HG02610 (cell line): ENCODE measurements around the gene LRCH1.

Experiments used
- ATAC-seq: cut with Tn5 transposase; IDR thresholded peaks from one replicate; pipeline ENCODE4 v1.9.1; 2021; ENCODE audit warnings: mild to moderate bottlenecking, moderate library complexity; ENCODE audit not compliant: unreplicated experiment

Gene LRCH1

DNA sequence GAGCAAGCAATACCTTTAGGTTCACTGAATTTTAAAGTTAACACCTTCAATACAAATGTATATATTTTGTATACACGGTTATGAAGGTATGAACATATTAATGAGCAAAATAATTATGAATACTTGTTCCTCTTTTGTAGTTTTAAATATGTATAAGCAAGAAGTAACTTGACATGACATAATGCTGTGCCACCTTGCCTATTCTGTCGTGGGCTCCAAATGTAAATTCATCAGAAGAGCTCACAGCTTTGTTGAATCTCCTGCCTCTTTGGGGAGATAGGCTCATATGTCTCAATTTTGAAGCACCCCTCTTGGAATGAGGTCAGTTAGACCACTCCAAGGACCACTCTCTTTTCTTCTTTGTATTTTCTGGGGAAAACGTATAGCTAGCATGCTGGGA is 59.3 kb downstream of the LRCH1 start:
- ATAC-seq: no peak

DNA sequence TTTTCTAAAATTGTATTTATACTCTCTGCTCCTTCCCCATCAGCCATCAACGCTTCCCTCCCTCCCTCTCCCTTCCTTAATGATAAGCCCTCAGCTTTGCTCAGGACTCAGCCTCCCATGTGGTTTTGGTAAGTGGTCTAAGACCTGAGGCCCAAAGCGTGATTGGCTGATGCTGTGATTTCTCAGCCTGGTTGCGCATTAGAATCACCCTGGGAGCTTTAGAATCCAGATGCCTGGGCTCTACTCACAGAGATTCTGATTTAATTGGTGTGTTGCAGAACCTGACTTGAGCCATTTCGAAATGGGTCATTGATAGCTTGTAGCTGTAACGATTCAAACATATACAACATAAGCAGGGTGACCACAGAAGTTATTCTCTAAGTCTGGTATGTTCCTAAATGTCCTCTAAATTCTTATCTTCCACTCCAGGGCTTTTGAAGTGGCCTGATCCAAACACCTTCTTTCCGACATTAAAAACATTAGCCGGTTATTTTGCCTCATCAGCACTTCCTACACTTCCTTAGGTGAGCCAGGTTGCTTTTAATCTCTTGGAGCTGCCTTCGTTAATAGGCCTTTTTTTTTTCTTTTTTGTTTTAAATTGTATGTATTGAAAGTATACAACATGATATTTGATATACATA is 60.6 kb downstream of the LRCH1 start:
- no peak for ATAC-seq

DNA sequence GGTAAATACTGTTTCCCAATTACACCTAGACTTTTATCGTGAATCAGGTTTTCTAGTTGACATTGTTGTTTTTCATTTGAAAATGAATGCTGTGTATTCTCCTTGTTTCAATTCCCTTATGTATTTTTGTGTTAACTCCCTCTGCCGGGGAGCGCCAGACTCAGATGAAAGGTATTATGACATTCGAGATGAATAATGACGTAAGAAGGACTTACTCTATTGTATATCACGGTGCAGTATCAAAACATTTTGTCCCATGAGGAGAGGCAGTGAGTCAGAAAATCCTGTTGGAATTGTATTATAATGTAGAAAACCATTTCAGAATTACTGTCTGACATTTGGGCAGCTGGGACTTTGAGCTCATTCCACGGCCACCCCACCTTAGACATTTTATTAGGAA is 61.6 kb downstream of the LRCH1 start:
- no peak for ATAC-seq

DNA sequence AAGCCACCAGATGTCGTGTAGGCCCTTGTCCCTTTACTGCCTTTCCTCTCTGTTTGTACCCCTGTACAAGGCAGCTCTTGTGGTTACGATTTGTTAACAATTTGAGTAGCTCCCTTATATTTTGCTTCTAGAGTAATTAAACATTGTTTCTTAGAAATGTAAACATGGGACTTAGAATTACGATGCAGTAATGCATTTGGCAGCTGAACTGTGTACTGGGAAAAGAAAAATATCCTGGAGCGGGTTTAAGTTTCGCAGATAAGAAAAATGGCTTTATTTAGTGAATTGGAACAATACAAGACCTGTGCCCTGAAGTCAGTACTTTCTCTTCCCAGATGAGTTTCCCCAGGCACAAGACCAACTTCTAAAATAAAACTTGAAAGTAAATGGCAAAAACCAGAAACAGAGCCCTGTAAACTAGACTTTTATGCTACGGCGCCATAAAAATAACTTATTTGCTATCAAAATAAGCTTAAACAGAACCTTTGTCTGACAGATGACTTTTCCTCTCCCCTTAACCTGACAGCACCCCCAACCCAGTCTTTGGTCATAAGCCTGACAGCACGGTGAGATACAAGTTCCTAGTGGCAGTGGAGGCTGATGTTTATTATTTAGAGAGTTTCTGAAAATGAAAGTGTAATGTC is 63.0 kb downstream of the LRCH1 start:
- no peak for ATAC-seq

DNA sequence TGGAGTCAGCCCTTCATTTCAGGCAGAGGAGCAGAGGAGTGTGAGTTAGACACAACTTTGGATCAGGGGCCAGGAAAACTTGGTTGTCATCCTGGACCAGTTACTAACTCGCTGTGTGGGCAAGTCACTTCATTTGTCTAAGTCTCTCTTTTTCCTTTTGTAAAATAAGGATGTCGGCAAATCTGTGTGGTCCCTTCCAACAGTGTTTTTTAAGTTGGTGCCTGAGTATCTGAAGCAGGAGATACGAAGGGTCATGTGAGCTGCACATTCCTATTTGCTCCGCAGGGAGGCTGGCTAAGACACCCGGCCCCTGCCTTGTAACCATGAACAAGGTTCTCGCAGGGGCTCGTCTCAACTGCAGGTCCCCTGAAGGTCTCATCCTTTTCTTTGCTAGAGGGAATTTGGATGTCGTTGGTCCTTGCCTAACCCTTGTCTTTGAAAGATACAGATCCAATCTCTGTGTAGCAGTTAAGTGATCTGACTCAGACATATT is 64.3 kb downstream of the LRCH1 start:
- ATAC-seq: no peak

DNA sequence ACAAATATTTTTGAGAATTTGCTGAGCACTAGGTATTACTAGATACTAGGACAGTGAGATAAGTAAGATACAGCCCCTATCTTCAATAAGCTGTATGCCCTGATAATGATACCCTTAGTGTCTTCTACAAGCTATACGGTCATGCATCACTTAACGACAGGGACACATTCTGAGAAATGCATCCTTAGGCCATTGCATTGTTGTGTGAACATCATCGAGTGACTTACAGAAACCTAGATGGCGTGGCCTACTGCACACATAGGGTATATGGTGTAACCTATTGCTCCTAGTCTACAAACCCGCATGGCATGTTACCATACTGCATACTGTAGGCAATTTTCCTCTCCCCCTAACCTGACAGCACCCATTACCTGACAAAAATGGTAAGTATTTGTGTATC is 64.9 kb downstream of the LRCH1 start:
- ATAC-seq: no peak

GRCh38 chr13:46618694-46619254 is 65.8 kb downstream of the LRCH1 start:
- no peak for ATAC-seq

DNA sequence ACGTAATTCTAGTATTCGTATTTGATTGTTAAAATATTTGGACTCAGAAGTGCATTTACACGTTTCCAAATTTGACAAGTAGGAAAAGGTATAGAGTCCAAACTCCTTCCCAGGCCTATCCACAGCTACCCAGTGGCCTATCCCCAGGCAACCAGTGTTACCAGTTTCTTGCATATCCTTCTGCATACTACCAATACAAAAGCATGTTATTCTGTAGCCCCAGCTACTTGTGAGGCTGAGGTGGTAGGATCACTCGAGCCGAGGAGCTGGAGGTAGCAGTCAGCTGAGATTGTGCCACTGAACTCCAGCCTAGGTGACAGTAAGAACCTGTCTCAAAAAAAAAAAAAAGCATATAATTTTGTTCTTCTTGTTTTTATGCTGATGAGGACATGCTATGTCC is 67.1 kb downstream of the LRCH1 start:
- no peak for ATAC-seq

DNA sequence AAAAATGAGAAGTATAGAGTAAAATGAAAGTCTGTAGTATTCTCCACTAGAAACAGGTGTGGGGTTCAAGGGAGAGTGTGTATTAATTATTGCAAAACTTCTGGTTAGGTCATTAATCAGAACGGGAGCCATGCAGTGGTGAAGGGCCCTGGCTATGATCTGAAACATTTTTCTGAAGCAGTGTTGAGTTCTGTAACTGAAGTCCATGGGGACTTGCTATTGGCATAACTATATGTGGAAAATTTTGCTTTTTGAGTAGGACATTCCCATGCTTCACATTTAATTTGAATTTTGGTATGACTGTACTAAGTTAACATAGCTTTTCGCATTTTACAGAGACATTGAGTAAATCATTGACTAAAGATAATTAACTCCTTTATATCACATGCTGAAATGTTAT is 67.5 kb downstream of the LRCH1 start:
- ATAC-seq: no peak

DNA sequence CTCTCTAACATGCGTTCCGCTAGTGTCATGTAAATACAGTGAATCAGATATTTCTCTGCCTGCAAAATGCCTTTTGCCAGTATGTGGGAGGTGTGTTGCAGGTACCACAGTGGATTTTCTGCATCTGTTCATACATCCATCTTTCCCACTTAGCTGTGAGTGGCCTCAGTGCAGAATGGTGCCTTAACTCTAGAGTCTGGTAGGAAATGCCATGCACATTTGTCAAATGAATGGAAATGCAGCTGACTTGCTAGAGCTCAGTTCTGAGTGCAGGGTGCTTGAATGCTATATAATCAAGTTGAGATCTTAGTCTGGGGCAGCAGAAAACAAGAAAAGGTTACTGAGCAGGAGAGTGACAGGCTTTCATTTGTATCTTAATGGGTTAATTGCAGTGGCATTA is 68.2 kb downstream of the LRCH1 start:
- no peak for ATAC-seq

DNA sequence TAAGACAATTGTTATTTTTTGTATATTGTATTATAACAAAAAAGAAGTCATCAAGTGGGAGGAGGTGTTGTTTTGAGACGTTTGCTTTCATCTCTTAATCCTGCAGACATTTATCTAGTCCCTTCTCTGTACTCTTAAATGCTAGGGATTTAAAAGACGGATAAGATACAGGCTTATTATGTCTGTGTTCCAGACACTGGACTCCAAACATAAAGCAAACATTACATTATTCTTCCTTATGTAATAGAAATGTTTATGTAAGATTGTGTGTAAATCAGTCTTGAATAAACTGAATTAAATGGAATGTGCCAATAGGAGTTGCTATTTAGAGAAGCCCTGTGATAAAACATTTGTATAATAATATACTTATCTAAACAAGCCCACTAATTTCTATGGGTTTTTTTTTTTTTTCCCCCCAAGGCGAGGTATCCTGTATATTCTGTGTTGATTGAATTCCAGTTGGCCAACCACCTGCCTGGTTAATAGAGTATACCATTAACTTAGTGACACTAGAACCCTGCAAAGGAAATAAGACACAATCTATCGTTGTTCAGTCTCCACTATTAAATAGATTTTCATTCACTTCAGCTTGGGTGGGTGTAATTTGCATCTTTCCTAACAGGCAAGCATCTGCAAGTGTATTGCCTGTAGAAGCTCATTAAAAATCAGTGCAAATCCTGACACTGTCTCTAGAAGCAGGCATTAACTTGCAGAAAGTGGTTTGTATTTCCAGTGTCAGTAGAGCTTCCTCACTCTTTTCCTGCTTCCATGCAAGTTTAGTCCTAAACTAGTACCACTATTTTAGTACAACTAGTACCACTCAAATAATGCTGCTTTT is 69.0 kb downstream of the LRCH1 start:
- no peak for ATAC-seq

GRCh38 chr13:46622630-46623256 is 69.8 kb downstream of the LRCH1 start:
- no peak for ATAC-seq

DNA sequence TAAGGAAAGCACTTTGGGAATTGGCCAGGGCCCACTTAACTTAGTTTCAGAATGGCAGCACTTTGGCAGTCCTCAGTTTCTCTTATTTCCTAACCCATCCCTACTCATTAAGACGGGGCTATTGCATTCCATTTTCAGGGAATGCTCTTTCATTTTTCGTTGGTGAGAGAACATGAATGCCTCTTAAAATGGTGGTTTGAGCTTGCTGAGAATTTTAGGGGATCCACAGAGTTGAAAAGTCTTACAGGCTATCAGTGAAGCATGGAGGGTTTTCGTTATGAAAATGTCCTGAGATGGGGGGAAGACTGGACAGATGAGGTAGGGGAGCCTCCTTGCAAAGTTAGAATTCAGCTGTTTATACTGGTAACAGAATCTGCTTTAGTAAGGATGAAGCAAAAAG is 71.4 kb downstream of the LRCH1 start:
- peak; percentile 68 for ATAC-seq

DNA sequence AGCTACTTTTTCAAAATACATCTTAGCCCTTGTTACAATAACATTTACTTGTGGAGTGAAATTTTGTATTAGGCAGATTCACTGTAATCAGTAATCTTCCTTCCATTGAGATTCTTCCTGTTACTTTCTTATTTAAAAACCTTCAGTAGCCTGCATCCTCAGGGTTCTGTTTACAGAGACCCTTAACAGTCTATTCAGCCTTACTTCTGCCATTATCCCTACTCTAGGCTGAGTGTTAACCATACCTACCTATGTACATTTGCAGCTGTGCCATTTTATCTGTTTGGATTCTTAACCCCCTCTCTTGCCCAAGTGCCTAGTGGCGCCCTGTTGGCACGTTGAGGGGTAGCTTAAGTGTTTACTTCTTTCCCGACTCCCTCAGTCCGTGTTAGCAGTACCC is 71.9 kb downstream of the LRCH1 start:
- ATAC-seq: no peak

DNA sequence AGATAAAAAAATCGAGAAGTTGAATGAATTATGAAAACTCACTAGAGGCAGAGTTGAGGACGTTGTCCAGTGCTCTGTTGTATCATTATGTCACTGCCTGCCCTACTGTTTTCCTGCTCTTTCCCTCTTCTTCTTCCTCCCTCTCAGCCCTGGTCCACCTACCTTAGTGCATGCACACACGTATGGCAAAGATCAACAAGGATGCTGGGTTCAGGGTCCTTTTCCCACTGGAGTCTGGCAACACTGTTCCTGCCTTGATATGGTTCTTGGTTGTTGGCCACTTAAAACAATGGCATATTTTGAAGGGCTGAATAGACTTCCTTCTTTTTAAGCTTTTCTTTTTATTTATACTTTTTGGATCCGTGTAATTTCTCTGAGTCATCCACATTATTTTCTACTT is 74.5 kb downstream of the LRCH1 start:
- no peak for ATAC-seq

DNA sequence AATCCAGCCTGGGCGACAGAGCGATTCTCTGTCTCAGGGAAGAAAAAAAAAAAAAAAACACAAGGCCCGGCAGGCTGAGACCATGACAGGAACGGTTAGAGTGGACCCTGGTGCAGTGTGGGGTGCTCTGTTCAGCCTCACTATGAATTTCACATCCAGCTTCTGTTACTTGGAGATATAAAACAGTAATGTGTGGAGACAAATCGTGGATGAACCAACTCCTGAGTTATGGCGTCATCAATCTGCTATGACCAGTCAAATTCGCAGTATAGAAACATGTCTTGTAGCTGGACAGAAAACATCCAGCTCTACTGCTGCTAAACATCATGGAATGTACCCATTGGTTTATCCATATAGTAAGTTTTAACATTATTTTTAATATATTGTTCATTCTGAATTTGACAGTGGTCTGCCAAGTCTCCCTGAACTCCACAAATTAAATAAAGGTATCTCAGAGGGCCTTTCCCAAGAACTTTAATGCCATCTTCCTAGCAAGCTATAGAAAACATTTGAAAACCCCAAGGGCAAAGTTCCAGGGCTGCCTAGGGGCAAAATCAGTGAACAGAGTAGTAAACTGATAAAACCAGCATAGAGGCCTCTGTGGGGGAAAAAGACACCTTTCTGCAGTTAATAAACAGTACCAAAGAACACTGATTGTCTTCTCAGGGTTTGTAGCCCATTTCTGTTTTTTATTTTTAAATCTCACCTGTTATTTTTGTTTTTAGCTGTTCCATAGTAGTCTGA is 75.8 kb downstream of the LRCH1 start:
- ATAC-seq: no peak

DNA sequence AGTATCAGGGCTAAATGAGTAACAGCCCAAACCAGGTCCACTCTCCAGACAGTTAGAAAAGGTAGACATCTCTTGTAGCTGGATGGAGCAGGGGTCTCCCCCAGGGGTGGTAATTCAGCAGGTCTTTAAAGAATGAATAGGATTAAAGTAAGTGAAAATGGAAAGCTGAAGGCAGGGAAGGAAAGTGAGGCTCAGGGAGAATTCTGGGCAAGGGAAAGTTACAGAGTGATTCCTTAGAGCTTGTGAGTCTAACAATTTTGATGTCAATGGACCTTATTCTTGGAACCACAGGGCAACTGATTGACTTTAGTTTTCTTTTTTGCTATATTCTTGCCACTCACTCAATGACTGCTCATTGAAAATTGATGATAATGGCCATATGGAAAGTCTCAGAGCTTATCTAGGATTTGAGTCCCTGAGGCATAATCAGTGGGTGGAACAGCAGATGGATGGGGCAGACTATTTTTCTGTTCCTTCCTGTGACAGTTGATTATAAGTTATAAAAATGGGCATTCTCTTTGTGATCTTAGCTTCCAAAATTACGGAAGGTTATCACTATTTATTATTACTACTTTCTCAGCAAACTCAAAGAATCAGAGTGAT is 76.9 kb downstream of the LRCH1 start:
- no peak for ATAC-seq

DNA sequence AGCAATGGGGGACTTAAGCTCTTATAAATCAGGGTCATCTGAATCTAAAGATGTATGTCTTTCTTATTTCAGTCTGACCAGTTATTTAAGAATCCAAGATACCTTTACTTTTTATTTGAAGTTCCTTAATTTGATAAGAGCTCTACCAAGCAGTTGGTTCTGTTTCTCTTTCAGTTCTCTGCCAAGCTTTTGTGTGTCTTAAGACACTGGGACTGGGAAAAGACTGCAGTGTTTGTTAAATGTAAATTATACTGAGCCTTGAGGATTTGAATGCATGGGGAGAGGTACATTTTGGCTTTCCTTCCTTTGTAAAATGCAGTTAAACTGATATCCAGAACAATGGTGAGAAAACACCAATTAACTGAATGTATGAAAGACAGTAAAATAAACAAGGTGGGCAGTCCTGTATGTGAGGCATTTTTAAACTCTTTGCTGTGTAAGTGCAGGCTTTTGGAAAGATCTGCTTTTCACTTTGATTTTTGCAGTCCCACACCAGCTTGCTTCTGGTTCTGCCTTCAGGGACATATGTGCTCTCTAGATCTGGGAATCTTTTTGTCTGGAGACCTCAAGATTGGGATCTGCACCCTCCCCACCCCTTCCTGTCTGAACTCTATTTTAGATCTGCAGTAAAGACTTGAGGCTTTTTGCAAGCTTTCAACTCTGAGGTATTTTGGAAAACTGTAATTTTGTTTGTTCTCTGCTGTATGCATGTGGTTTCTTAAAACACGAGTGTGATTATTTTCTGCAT is 77.6 kb downstream of the LRCH1 start:
- ATAC-seq: no peak

- no peak for ATAC-seq
Measured at GRCh38 chr13:46631179-46631542, 78.2 kb downstream of the LRCH1 start.
